Liver (tissue), 3 donors: Measurements from ENCODE around the gene CMIP.

Source experiments
- CTCF ChIP-seq: fragments of 150-350 bp; IDR thresholded peaks from 2 replicates; pipeline ENCODE4 v1.5.1; 2017; ENCODE audit warnings: improper control_type of control experiment, low read depth, low read length; ENCODE audit not compliant: missing input control
- FOXA2 ChIP-seq: IDR thresholded peaks from 2 replicates; pipeline ENCODE4 v1.6.1; 2016; ENCODE audit warnings: antibody characterized with exemption
- GABPA ChIP-seq, 2 donors: IDR thresholded peaks in 1 of 2; conservative IDR thresholded peaks in 1 of 2; 2 replicates each; pipeline ENCODE4 v1.6.1; 2016; ENCODE audit warnings: antibody characterized with exemption in 2 of 2, mild to moderate bottlenecking in 1 of 2, moderate library complexity in 1 of 2
- REST ChIP-seq: IDR thresholded peaks from 2 replicates; pipeline ENCODE4 v1.6.1; 2016; ENCODE audit warnings: antibody characterized with exemption, mild to moderate bottlenecking
- RXRA ChIP-seq, 2 donors: IDR thresholded peaks; 2 replicates each; pipeline ENCODE4 v1.6.1; 2017 to 2018; ENCODE audit warnings: antibody characterized with exemption in 2 of 2, mild to moderate bottlenecking in 1 of 2
- YY1 ChIP-seq: IDR thresholded peaks from 2 replicates; pipeline ENCODE4 v1.6.1; 2016; ENCODE audit warnings: antibody characterized with exemption, mild to moderate bottlenecking
- donor health status: healthy.
- donor health status: healthy.

- TF ChIP-seq CTCF (no peak), RXRA (IDR thresholded peaks at IDR 0.05) (no peak), YY1 (no peak), REST (no peak), GABPA (IDR thresholded peaks at IDR 0.05 in 1 of 2, conservative IDR thresholded peaks at IDR 0.05 in 1 of 2) (no peak), FOXA2 (no peak)
These were observed 256.8 kb downstream of the CMIP start for GRCh38 chr16:81701296-81701970.
